Lung (tissue), 12 donors: Measurements from ENCODE around the gene WNT16. TPM values are rescaled to one million over a fixed set of nuclear protein-coding genes. Genes with fewer than 3 reads are reported as not detected.

Source experiments
- ATAC-seq: fragments of 200-7000 bp; cut with Tn5 transposase; one replicate; pipeline ENCODE4 v1.9.1; 2020; ENCODE audit warnings: moderate number of reproducible peaks; ENCODE audit not compliant: insufficient read depth, low FRiP score
- DNase-seq, 3 donors: peaks; one replicate each; pipeline ENCODE4 v3.0.0-alpha.2; 2013 to 2017
- H3K27ac ChIP-seq, 2 donors: one replicate each; pipeline ENCODE4 v1.5.1; 2013; ENCODE audit warnings: mild to moderate bottlenecking in 2 of 2, moderate library complexity in 2 of 2, control low read depth in 1 of 2, inconsistent platforms in 1 of 2, low read depth in 1 of 2, low read length in 1 of 2
- H3K27me3 ChIP-seq, 3 donors: one replicate each; pipeline ENCODE4 v1.5.1; 2013; ENCODE audit warnings: low read length in 2 of 3; ENCODE audit not compliant: control insufficient read depth in 3 of 3, insufficient read depth in 3 of 3
- H3K36me3 ChIP-seq, 4 donors: one replicate each; pipeline ENCODE4 v1.5.1; 2013; ENCODE audit warnings: low read length in 4 of 4, mild to moderate bottlenecking in 1 of 4, moderate library complexity in 1 of 4; ENCODE audit not compliant: control insufficient read depth in 4 of 4, insufficient read depth in 4 of 4
- H3K4me1 ChIP-seq, 5 donors: one replicate each; pipeline ENCODE4 v1.5.1; 2013; ENCODE audit warnings: low read length in 5 of 5, mild to moderate bottlenecking in 2 of 5, moderate library complexity in 1 of 5; ENCODE audit not compliant: control insufficient read depth in 5 of 5, insufficient read depth in 5 of 5
- H3K4me3 ChIP-seq: one replicate; pipeline ENCODE4 v1.5.1; 2013; ENCODE audit warnings: mild to moderate bottlenecking, control low read depth, moderate library complexity
- H3K9ac ChIP-seq, 2 donors: one replicate each; pipeline ENCODE4 v1.5.1; 2013; ENCODE audit warnings: low read length in 2 of 2, control low read depth in 1 of 2; ENCODE audit not compliant: insufficient read depth in 1 of 2
- H3K9me3 ChIP-seq, 4 donors: one replicate each; pipeline ENCODE4 v1.5.1; 2013; ENCODE audit warnings: low read length in 3 of 4, mild to moderate bottlenecking in 1 of 4, moderate library complexity in 1 of 4; ENCODE audit not compliant: control insufficient read depth in 4 of 4, insufficient read depth in 3 of 4
- WGBS, 2 donors: extraction: QIAGEN DNeasy Blood & Tissue Kit; methylation state at CpG; one replicate each; pipeline ENCODE4 v1.1.7; 2013; 5-methylcytosine and 5-hydroxymethylcytosine counted together
- polyA plus RNA-seq, 2 donors: library from polyadenylated mRNA; stranded (reverse); fragments of 200-250 nt; gene quantifications; one replicate each; pipeline ENCODE4 v1.2.1, GENCODE V29; 2013
- total RNA-seq, 2 donors: library from RNA; depleted of rRNA in 1 of 2; stranded (reverse); fragments of >200 nt in 1 of 2; gene quantifications; one replicate each; pipeline ENCODE4 v1.2.1, GENCODE V29; 2014 to 2021
- TF ChIP-seq, protein P1 (sequence below): IDR thresholded peaks from 2 replicates; pipeline ENCODE4 v1.5.1; 2012; ENCODE audit warnings: mild to moderate bottlenecking; ENCODE audit errors: control extremely low read depth, extremely low read depth
- donor health status: control.
- donor health status: control.
- donor health status: Bipolar disorder and iron deficiency.
- donor health status: healthy.
- donor health status: DM: yes; HTN: yes; CAD: no.

WNT16 gene
- total and polyA plus RNA-seq, 4 donors: 0.02 to 0.14 (median 0.09) TPM; not detected in 1

DNA sequence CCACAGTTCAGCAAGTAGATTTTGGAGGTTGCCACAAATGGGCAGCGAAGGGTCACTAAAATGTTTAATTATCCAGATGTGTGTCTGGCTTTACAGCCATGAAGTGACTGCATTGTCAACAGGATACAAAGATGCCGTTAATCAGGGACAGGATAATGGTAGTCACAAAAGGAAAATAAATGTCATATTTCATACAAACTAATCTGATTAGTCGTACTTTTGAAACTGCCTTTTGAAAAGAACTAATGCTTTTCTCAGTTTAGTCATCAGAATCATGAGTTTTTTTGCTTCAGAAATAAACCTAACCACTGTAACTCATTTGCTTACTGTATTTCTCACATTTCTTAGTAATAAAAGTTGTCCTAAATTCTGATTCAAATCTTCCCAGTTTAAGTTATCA lies 22.2 kb upstream of the WNT16 start:
- Histone ChIP-seq H3K36me3 (no peaks in the 10 kb centered on the region), H3K9ac (no peak overlapping the region), H3K27me3 (no peaks in the 10 kb centered on the region), H3K4me1 (peaks cover 0 to 4% (median 0%) of the 10 kb centered on the region in 5 donors), H3K27ac (no peak overlapping the region), H3K4me3 (no peak overlapping the region), H3K9me3 (no peaks in the 10 kb centered on the region)
- WGBS, 2 donors: 50 to 67% methylated on average over 3 of the region's 3 CpGs
- ATAC-seq: no peak
- DNase-seq: no peak
- TF ChIP-seq, protein P1, sequence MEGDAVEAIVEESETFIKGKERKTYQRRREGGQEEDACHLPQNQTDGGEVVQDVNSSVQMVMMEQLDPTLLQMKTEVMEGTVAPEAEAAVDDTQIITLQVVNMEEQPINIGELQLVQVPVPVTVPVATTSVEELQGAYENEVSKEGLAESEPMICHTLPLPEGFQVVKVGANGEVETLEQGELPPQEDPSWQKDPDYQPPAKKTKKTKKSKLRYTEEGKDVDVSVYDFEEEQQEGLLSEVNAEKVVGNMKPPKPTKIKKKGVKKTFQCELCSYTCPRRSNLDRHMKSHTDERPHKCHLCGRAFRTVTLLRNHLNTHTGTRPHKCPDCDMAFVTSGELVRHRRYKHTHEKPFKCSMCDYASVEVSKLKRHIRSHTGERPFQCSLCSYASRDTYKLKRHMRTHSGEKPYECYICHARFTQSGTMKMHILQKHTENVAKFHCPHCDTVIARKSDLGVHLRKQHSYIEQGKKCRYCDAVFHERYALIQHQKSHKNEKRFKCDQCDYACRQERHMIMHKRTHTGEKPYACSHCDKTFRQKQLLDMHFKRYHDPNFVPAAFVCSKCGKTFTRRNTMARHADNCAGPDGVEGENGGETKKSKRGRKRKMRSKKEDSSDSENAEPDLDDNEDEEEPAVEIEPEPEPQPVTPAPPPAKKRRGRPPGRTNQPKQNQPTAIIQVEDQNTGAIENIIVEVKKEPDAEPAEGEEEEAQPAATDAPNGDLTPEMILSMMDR: no peak

DNA sequence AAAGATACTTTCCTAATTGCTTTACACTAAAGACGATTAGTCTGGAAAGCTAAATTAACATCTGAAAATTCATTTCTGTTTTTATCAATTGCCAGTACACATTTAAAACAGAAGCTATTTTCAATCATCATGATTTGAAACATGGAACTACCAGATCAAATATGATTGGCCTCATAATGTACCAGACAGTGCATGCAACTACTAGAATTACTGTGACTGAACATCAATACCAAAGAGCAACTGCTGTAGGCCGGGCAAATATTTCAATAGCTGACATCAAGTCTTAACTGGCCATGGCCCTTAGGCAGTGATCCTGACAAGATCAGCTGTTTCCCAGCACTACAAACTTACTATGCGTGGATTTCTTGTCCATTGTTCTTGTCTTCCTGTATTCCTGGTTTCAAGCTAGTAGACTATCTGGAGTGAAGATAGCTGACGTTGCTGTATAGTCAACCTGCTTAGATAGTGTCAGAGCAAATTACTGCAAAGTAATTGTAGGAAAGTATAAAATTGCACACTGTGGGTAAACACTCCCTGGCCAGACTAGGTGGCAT lies 21.7 kb upstream of the WNT16 start:
- no peaks in the 10 kb centered on the region for H3K9me3 ChIP-seq
- H3K36me3 ChIP-seq: no peaks in the 10 kb centered on the region
- H3K27ac ChIP-seq: no peak overlapping the region
- H3K4me1 ChIP-seq: peaks cover 0 to 4% (median 0%) of the 10 kb centered on the region in 5 donors
- DNase-seq: no peak
- H3K9ac ChIP-seq: no peak overlapping the region
- no peak for ATAC-seq
- no peaks in the 10 kb centered on the region for H3K27me3 ChIP-seq
- H3K4me3 ChIP-seq: no peak overlapping the region
- TF ChIP-seq, protein P1: no peak
- WGBS, 2 donors: 61% methylated on average over 4 of the region's 4 CpGs

DNA sequence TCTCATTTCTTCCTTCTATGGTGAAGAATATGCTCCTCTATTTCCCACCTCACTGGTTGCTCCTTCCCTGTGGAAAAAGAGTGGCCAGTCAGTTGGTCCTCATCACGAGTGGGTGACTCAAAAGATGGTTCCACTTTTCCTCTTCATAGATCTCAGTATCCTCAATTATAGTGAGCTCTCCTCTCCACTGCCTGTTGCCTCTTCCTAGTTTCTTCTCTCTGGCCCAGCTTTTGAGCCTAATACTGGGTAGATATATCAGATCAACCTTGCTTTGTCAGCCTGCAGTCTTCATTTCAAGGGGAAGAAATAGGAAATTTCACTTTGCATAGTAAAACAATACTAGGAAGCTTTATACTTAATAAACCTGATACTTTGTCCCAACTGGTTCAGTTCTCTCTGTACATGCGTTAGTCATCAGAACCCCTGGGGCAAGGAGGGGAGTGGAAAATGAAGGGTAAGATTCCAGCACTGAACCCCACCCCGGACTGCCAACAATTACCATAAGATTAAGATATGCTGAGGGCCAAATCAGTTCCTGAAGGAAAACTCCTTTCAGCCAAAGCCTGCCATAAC lies 15.5 kb upstream of the WNT16 start:
- DNase-seq (no peak), ATAC-seq (no peak)
- H3K4me3 ChIP-seq: no peak overlapping the region
- no peaks in the 10 kb centered on the region for H3K27me3 ChIP-seq
- H3K4me1 ChIP-seq: peaks cover 0 to 3% (median 0%) of the 10 kb centered on the region in 5 donors
- H3K36me3 ChIP-seq: no peaks in the 10 kb centered on the region
- 62 to 79% methylated on average over 3 of the region's 3 CpGs for WGBS, 2 donors
- TF ChIP-seq, protein P1: no peak
- no peak overlapping the region for H3K27ac ChIP-seq
- no peaks in the 10 kb centered on the region for H3K9me3 ChIP-seq
- no peak overlapping the region for H3K9ac ChIP-seq
